ENCODE data around the gene PDGFB. TPM values are rescaled to one million over a fixed set of nuclear protein-coding genes. Genes with fewer than 3 reads are reported as not detected.

The PDGFB gene
- total and polyA plus RNA-seq, 9 donors: 3.9 to 10.7 (median 5.5) TPM

- Histone ChIP-seq H3K36me3 (no peaks in the 10 kb centered on the region), H3K27ac (no peak overlapping the region)
- intact Hi-C loops (cut with DNase I): no loop called here
Measured at GRCh38 chr22:39257901-39258475, 13.2 kb upstream of the PDGFB start.

DNA sequence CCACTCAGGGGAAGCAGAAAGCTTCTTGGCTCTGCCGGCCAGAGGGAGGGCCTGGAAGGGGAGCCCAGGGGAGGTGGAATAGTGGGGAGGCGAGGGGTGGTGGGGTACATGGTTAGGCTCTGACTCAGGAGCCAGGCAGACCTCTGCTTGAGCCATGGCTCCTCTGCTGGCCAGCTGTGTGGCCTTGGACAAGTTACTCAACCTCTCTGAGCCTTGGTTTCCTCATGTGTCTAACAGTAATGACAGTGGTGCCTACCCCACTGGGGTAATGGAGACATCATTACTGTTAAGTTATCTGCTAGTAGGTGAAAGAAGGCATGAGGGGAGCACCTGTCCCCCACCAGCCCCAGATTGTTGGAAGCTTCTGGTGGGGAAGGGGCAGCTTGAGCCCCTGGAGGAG is 12.2 kb upstream of the PDGFB start:
- Histone ChIP-seq H3K9me3 (peaks cover 0 to 4% of the 10 kb centered on the region in 2 donors), H3K4me3 (no peak overlapping the region), H3K4me1 (ENCODE audit: insufficient read depth) (peaks cover 12% of the 10 kb centered on the region), H3K27me3 (no peaks in the 10 kb centered on the region), H3K36me3 (no peaks in the 10 kb centered on the region), H3K27ac (no peak overlapping the region)
- TF ChIP-seq, protein P1, sequence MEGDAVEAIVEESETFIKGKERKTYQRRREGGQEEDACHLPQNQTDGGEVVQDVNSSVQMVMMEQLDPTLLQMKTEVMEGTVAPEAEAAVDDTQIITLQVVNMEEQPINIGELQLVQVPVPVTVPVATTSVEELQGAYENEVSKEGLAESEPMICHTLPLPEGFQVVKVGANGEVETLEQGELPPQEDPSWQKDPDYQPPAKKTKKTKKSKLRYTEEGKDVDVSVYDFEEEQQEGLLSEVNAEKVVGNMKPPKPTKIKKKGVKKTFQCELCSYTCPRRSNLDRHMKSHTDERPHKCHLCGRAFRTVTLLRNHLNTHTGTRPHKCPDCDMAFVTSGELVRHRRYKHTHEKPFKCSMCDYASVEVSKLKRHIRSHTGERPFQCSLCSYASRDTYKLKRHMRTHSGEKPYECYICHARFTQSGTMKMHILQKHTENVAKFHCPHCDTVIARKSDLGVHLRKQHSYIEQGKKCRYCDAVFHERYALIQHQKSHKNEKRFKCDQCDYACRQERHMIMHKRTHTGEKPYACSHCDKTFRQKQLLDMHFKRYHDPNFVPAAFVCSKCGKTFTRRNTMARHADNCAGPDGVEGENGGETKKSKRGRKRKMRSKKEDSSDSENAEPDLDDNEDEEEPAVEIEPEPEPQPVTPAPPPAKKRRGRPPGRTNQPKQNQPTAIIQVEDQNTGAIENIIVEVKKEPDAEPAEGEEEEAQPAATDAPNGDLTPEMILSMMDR (IDR thresholded peaks at IDR 0.05): no peak
- TF ChIP-seq POLR2A (IDR thresholded peaks at IDR 0.05) (no peak), EP300 (IDR thresholded peaks at IDR 0.05) (no peak)
- 73 to 89% (median 80%) methylated on average over 2 of the region's 2 CpGs for WGBS, 3 donors
- intact Hi-C loops (cut with DNase I): no loop called here
- no peak for DNase-seq

More at GRCh38 chr22:39257901-39258475, 13.2 kb upstream of the PDGFB start:
- Histone ChIP-seq H3K4me3 (no peak overlapping the region), H3K9me3 (peaks cover 0 to 4% of the 10 kb centered on the region in 2 donors), H3K27me3 (no peaks in the 10 kb centered on the region), H3K4me1 (ENCODE audit: insufficient read depth) (peaks cover 10% of the 10 kb centered on the region)
- TF ChIP-seq, protein P1 (IDR thresholded peaks at IDR 0.05): no peak
- TF ChIP-seq EP300 (IDR thresholded peaks at IDR 0.05) (no peak), POLR2A (IDR thresholded peaks at IDR 0.05) (no peak)
- no peak for DNase-seq
- 55 to 64% (median 58%) methylated on average over 16 of the region's 16 CpGs for WGBS, 3 donors

DNA sequence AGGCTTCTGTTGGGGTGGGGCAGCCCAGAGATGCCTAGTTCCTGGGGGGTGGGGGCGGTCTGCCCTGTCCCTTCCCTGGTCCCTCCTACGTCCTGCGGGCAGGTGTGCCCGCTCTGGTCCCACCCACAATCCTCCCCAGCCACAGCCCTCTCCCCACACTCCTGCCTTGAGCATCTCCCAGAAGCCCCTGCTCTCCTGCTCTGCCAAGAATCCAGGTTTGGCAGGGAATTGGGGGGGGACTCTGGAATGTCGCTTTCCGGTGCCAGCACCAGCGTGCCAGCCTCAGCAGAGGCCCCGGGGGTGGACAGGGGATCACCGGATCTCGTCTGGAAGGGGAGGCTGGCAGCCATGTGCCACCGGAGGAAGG is 11.4 kb upstream of the PDGFB start:
- Histone ChIP-seq H3K4me3 (no peak overlapping the region), H3K9me3 (peaks cover 0 to 2% of the 10 kb centered on the region in 2 donors), H3K27ac (no peak overlapping the region), H3K4me1 (ENCODE audit: insufficient read depth) (peaks cover 12% of the 10 kb centered on the region), H3K36me3 (no peaks in the 10 kb centered on the region), H3K27me3 (no peaks in the 10 kb centered on the region)
- WGBS, 3 donors: 76 to 90% (median 84%) methylated on average over 11 of the region's 11 CpGs
- no peak for TF ChIP-seq POLR2A (IDR thresholded peaks at IDR 0.05)
- no peak for TF ChIP-seq EP300 (IDR thresholded peaks at IDR 0.05)
- TF ChIP-seq, protein P1 (IDR thresholded peaks at IDR 0.05): no peak
- intact Hi-C loops (cut with DNase I): no loop called here
- DNase-seq: no peak

DNA sequence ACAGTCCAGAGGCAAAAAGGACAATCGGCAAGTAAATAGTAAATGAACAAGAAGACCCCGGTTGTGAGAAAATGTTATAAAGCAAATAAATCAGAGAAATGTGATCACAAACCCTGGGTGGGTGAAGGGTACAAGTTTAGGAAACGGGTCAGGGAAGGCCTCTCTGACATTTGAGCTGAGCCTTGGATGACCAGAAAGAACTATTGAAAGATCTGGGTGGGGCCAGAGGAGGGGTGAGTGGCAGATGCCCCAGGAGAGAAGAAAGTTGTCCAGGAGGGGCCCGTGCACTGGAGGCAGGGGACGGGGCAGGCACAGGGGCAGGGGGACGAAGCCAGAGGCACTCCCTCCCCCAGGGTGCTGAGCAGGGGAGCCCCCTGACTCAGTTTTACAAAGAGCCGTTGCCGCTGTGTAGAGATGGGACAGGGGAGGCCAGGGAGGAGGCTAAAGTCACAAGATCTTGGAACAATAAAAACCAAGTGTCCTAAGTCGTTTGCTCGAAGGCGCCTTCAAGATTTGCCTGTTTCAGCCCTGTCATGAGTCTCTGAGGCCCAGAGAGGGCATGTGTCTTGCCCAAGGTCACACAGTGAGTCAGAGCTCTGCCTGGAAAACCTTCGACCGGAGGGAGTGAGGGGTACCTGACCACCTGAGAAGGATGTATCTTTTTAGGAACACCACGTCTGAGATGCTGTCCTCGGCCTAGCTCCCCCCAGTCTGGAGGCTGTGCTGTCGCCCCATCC is 10.8 kb upstream of the PDGFB start:
- Histone ChIP-seq H3K4me1 (ENCODE audit: insufficient read depth) (peaks cover 12% of the 10 kb centered on the region), H3K36me3 (no peaks in the 10 kb centered on the region), H3K27ac (peak overlapping the region in 1 of 2 donors; percentile 27), H3K4me3 (no peak overlapping the region), H3K27me3 (no peaks in the 10 kb centered on the region), H3K9me3 (no peaks in the 10 kb centered on the region)
- no peak for DNase-seq
- intact Hi-C loops (cut with DNase I): no loop called here
- TF ChIP-seq EP300 (IDR thresholded peaks at IDR 0.05) (no peak), POLR2A (IDR thresholded peaks at IDR 0.05) (no peak)
- TF ChIP-seq, protein P1 (IDR thresholded peaks at IDR 0.05): no peak
- WGBS, 3 donors: 79 to 80% (median 80%) methylated on average over 16 of the region's 16 CpGs

Data from ovary (tissue), 9 donors.